Measurements from ENCODE around the gene COPE. TPM values are rescaled to one million over a fixed set of nuclear protein-coding genes. Genes with fewer than 3 reads are reported as not detected.

Gene COPE
- total and polyA plus RNA-seq, 2 of the 8 experiments (the other 6 are each of a cell fraction or from before 2014, with no cell fraction given): 178 to 356 TPM

DNA sequence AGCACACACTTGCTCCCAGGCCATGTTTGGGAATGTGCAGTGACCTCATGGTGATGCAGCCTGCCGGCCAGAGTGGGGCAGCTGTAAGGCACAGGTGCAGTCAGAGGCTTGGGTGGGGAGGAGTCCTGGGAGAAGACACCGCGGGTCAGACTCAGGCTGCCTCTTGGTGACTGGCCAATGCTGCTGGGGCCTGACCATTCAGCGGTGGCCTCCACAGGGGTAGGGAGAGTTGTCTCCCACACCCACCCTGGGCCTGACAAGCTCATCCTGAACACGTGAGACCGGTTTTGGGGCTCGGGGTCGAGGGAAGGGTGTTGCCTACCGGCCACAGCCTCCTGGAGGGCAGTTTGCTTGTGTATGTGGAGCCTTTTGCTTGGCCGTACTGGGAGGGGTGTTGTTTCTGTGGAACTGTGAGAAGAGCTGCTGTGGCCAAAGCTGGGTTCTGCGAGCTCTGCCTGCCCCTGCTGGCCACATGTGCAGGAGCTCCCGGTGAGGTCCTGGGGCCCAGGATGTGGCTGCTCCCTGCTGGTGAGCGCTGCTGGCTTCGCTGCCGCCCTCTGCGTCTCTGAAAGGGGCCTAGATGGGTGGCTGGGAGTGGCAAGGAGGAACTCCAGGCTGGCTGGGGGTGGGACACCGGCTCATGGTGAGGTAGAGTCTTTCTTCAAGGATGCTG, 65.3 kb downstream of the COPE start:
- no peak overlapping the region for H2AK5ac ChIP-seq (ENCODE audit: low read depth, low read length)
- 88% methylated on average over 15 of the region's 17 CpGs; no CpG with 5 or more reads in 1 of the 2 experiments for WGBS, 2 experiments (ENCODE audit: extremely low coverage in 1 of 2, insufficient coverage in 1 of 2, insufficient read length in 1 of 2, insufficient replicate concordance in 2 of 2, low coverage in 1 of 2, low lambda C conversion rate in 2 of 2, missing lambda C conversion rate in 1 of 2)
- no peak overlapping the region for H3K18ac ChIP-seq (ENCODE audit: extremely low read depth, low read length)
- no peaks in the 10 kb centered on the region; the same call in 1 of the 2 replicates for H3K79me1 ChIP-seq (ENCODE audit: low read depth, low read length)
- peaks cover 0 to 8% of the 10 kb centered on the region in 2 experiments; a peak in 2 of 4 replicates for H3K79me2 ChIP-seq (ENCODE audit: control insufficient read depth in 1 of 2, insufficient read depth in 2 of 2, low read length in 2 of 2)
- no peak overlapping the region for H3K27ac ChIP-seq (ENCODE audit: low read depth, low read length)
- H2BK5ac ChIP-seq (ENCODE audit: low read depth, low read length): no peak overlapping the region
- no peak overlapping the region for H2AFZ ChIP-seq (ENCODE audit: low read length)
- no peaks in the 10 kb centered on the region for H3K9me3 ChIP-seq (ENCODE audit: insufficient read depth in 2 of 2, low read depth in 1 of 2, low read length in 1 of 2)
- no peak overlapping the region for H2BK15ac ChIP-seq (ENCODE audit: low read length)
- no peak overlapping the region for H4K5ac ChIP-seq (ENCODE audit: insufficient read length, low read depth, low read length)
- DNase-seq (ENCODE audit: low read depth in 1 of 2, low spot score in 2 of 2) (no peak), FAIRE-seq (no peak)
- H3K23ac ChIP-seq (ENCODE audit: insufficient read length): no peak overlapping the region
- CTCF ChIA-PET (ENCODE audit: partially characterized antibody): interaction anchor here (1.4 to 15.1 kb wide), 5 partner anchors 11 to 179 kb away, joined by 4 to 247 read pairs (median 16); no protein-coding TSS in a partner anchor
- no peak overlapping the region for H3K4ac ChIP-seq (replicated peaks; ENCODE audit: insufficient read length, low read depth, low read length)
- H3K4me1 ChIP-seq (replicated peaks in 1 of 4; ENCODE audit: control insufficient read depth in 3 of 4, insufficient read depth in 4 of 4, low read length in 3 of 4): no peaks in the 10 kb centered on the region
- POLR2A ChIA-PET (ENCODE audit: partially characterized antibody): interaction anchor here (1.0 kb wide), 1 partner anchor 12 kb away, joined by 3 read pairs; no protein-coding TSS in a partner anchor
- H4K20me1 ChIP-seq (replicated peaks in 1 of 2; ENCODE audit: control insufficient read depth in 1 of 2, insufficient read depth in 2 of 2, low read length in 2 of 2): peaks cover 21 to 22% of the 10 kb centered on the region in 2 experiments
- H3K36me3 ChIP-seq (ENCODE audit: control insufficient read depth in 2 of 4, insufficient read depth in 4 of 4, low read length in 3 of 4): peaks cover 42 to 75% (median 70%) of the 10 kb centered on the region in 4 experiments; a peak in 7 of 8 replicates
- no peak overlapping the region for H3K14ac ChIP-seq (ENCODE audit: insufficient read length)
- no peaks in the 10 kb centered on the region for H3K27me3 ChIP-seq (replicated peaks in 1 of 4; ENCODE audit: control insufficient read depth in 3 of 4, extremely low read depth in 1 of 4, insufficient read depth in 3 of 4, low read length in 3 of 4)
- H2BK20ac ChIP-seq (ENCODE audit: low read length): no peak overlapping the region
- no peak overlapping the region for H3K56ac ChIP-seq (replicated peaks; ENCODE audit: insufficient read length, low read depth, low read length)
- H3K23me2 ChIP-seq (ENCODE audit: low read depth, low read length): no peaks in the 10 kb centered on the region
- H4K8ac ChIP-seq (ENCODE audit: extremely low read depth, insufficient read depth, low read length): no peak overlapping the region
- H2BK120ac ChIP-seq (replicated peaks; ENCODE audit: low read depth, low read length): no peak overlapping the region
- no peak overlapping the region for H3K4me2 ChIP-seq (ENCODE audit: insufficient read depth in 1 of 2, low read depth in 2 of 2, low read length in 2 of 2)
- no peak overlapping the region for H4K91ac ChIP-seq (replicated peaks; ENCODE audit: insufficient read length, low read length)
- no peak overlapping the region for H3K9ac ChIP-seq (replicated peaks in 1 of 4; ENCODE audit: extremely low read depth in 1 of 4, low read depth in 3 of 4, low read length in 3 of 4)
- no peak overlapping the region for H3K4me3 ChIP-seq (ENCODE audit: extremely low read depth in 1 of 4, insufficient read depth in 2 of 4, low read depth in 3 of 4, low read length in 4 of 4)
- H2BK12ac ChIP-seq (ENCODE audit: low read depth, low read length): no peak overlapping the region
- TF ChIP-seq SP2 (IDR thresholded peaks at IDR 0.05; ENCODE audit: low read length): no peak
- TF ChIP-seq SIX5 (IDR thresholded peaks at IDR 0.05; ENCODE audit: low read depth, low read length): no peak
- TF ChIP-seq RXRA (IDR thresholded peaks at IDR 0.05; ENCODE audit: insufficient read depth, low read depth, low read length): no peak
- no peak for TF ChIP-seq EZH2 (IDR thresholded peaks at IDR 0.05; ENCODE audit: low read depth, low read length, severe bottlenecking)
- no peak for TF ChIP-seq CBX8 (IDR thresholded peaks at IDR 0.05; ENCODE audit: borderline replicate concordance, low read depth, low read length)
- TF ChIP-seq RAD21 (IDR thresholded peaks at IDR 0.05 in 1 of 2, conservative IDR thresholded peaks at IDR 0.05 in 1 of 2; ENCODE audit: low read depth in 2 of 2, low read length in 2 of 2): peak; percentile 11 to 23; a peak in 2 of 4 replicates
- TF ChIP-seq, protein P1, sequence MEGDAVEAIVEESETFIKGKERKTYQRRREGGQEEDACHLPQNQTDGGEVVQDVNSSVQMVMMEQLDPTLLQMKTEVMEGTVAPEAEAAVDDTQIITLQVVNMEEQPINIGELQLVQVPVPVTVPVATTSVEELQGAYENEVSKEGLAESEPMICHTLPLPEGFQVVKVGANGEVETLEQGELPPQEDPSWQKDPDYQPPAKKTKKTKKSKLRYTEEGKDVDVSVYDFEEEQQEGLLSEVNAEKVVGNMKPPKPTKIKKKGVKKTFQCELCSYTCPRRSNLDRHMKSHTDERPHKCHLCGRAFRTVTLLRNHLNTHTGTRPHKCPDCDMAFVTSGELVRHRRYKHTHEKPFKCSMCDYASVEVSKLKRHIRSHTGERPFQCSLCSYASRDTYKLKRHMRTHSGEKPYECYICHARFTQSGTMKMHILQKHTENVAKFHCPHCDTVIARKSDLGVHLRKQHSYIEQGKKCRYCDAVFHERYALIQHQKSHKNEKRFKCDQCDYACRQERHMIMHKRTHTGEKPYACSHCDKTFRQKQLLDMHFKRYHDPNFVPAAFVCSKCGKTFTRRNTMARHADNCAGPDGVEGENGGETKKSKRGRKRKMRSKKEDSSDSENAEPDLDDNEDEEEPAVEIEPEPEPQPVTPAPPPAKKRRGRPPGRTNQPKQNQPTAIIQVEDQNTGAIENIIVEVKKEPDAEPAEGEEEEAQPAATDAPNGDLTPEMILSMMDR (IDR thresholded peaks at IDR 0.05; ENCODE audit: control extremely low read depth in 1 of 3, insufficient read depth in 1 of 3, low read depth in 1 of 3, low read length in 3 of 3): peak in 2 of 3 experiments; percentile 15 to 47; a peak in 3 of 4 replicates
- no peak for TF ChIP-seq KDM4A (IDR thresholded peaks at IDR 0.05; ENCODE audit: low read depth, low read length, severe bottlenecking)
- no peak for TF ChIP-seq HDAC6 (IDR thresholded peaks at IDR 0.05; ENCODE audit: low read depth, low read length)
